Measurements from ENCODE around the gene PPP1R27.

PPP1R27 gene

GRCh38 chr17:81821147-81821546 is 13.7 kb downstream of the PPP1R27 start:
- no peak for DNase-seq (ENCODE audit: low spot score)

GRCh38 chr17:81819708-81820107 is 15.1 kb downstream of the PPP1R27 start:
- no peak for DNase-seq (ENCODE audit: low spot score)

- DNase-seq (ENCODE audit: low spot score): no peak
Observed at GRCh38 chr17:81817758-81818147, 17.1 kb downstream of the PPP1R27 start.

GRCh38 chr17:81815646-81815986 is 19.2 kb downstream of the PPP1R27 start:
- no peak for DNase-seq (ENCODE audit: low spot score)

- peak; percentile 54 for DNase-seq (ENCODE audit: low spot score)
Observed at GRCh38 chr17:81814748-81815645, 19.9 kb downstream of the PPP1R27 start.

- no peak for DNase-seq (ENCODE audit: low spot score)
Observed at GRCh38 chr17:81813861-81814683, 20.8 kb downstream of the PPP1R27 start.

GRCh38 chr17:81813371-81813684 is 21.5 kb downstream of the PPP1R27 start:
- no peak for DNase-seq (ENCODE audit: low spot score)

GRCh38 chr17:81812571-81813370 is 22.1 kb downstream of the PPP1R27 start:
- no peak for DNase-seq (ENCODE audit: low spot score)

- no peak for DNase-seq (ENCODE audit: low spot score)
Observed at GRCh38 chr17:81811705-81812570, 22.9 kb downstream of the PPP1R27 start.

GRCh38 chr17:81810892-81811704 is 23.8 kb downstream of the PPP1R27 start:
- no peak for DNase-seq (ENCODE audit: low spot score)

- DNase-seq (ENCODE audit: low spot score): no peak
Observed at GRCh38 chr17:81810476-81810875, 24.4 kb downstream of the PPP1R27 start.

- DNase-seq (ENCODE audit: low spot score): no peak
Observed at GRCh38 chr17:81809556-81809998, 25.3 kb downstream of the PPP1R27 start.

GRCh38 chr17:81808778-81809555 is 25.9 kb downstream of the PPP1R27 start:
- no peak for DNase-seq (ENCODE audit: low spot score)

GRCh38 chr17:81807839-81808238 is 27.0 kb downstream of the PPP1R27 start:
- DNase-seq (ENCODE audit: low spot score): no peak

GRCh38 chr17:81807210-81807719 is 27.6 kb downstream of the PPP1R27 start:
- DNase-seq (ENCODE audit: low spot score): no peak

- no peak for DNase-seq (ENCODE audit: low spot score)
Observed at GRCh38 chr17:81806461-81807209, 28.2 kb downstream of the PPP1R27 start.

- no peak for DNase-seq (ENCODE audit: low spot score)
Observed at GRCh38 chr17:81805707-81806460, 29.0 kb downstream of the PPP1R27 start.
